Measurements from ENCODE around the gene CYP27A1.
"Not testable (repeated sequence)": the region's sequence is repeated elsewhere in the genome, so short reads cannot be mapped to it uniquely, and the experiment has no call there.

Gene CYP27A1

DNA sequence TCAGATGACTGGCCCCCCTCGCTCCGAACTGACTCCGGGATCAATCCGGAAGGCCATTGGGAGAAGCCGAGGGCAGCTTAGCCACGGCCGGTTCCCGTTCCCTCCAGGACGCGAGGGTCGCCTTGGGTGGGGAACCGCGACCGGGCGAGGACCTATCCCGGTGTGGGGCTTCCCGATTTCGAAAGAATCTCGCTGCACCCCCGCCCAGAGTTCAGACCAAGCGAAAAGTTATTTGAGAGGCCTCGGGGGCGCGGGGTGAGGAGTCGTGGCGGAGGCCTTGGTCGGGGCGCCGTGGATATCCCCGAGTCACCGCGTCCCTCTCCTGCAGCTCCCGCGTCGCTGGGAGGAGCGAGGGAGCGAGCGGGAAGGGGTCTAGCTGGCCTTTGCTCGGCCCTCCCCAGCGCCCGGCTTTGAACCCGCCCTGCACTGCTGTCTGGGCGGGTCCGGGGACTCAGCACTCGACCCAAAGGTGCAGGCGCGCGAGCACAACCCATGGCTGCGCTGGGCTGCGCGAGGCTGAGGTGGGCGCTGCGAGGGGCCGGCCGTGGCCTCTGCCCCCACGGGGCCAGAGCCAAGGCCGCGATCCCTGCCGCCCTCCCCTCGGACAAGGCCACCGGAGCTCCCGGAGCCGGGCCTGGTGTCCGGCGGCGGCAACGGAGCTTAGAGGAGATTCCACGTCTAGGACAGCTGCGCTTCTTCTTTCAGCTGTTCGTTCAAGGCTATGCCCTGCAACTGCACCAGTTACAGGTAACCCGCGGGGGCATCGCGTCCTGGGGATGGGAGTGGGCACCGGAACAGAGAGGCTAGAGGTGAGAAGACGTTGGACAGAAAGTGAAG, at the start of gene CYP27A1:
CYP27A1 (plus strand) TSS at position 457 of the 837 bp plus-strand sequence; CDS start at position 493, 36 bp downstream.
- DNase-seq (ENCODE audit: low read depth in 2 of 2): no peak

DNA sequence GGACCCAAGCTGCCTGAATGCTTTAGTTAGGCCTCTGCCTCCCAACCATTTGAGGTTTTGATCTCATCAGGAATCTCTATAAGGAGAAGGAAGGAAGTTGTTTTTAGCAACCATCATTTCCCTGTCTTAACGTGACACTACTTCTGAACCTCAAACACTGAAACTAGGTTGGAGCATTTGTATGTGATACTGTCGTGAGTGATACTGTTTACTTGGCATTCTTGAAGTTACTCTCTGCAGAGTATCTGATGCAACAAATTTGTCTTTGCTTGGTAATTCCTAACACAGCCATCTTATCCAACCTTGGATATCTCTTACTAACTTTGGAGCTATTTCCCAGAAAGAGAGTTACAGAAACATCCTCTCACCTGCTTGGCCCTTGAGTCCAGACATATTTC, 49.2 kb upstream of the CYP27A1 start:
- DNase-seq (ENCODE audit: low read depth in 2 of 2): no peak

DNA sequence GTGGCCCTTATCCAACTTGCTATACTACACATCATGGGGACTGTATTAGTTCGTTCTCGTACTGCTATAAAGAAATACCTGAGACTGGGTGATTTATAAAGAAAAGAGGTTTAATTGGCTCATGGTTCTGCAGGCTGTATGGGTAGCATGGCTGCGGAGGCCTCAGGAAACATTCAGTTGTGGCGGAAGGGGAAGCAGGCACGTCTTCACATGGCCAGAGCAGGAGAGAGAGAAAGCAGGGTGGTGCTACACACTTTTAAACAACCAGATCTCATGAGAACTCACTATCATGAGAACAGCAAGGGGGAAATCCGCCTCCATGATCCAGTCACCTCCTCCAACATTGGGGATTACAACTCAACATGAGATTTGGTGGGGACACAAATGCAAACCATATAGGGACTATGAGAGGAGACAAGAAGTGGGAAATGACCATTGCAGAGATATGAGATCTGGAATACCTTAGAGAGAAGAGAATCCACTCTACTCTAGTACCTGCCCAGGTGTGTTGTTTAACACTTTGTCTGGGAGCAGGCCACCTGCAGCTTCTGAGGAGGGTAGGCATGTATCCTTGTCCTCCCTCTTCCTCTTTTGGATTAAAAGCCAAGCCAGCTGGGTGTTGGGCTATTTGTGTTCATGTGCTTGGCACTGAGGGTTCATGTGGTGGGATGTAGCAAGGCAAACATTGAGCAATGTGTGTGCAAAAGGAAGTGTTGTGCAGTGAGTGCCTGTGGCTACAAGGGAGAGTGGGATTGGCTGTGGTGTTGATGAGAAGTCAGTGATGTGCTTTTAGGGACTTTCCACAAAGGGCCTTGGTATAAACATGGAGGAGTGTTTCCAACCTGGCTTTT, 48.6 kb upstream of the CYP27A1 start:
- DNase-seq (ENCODE audit: low read depth in 2 of 2): no peak

DNA sequence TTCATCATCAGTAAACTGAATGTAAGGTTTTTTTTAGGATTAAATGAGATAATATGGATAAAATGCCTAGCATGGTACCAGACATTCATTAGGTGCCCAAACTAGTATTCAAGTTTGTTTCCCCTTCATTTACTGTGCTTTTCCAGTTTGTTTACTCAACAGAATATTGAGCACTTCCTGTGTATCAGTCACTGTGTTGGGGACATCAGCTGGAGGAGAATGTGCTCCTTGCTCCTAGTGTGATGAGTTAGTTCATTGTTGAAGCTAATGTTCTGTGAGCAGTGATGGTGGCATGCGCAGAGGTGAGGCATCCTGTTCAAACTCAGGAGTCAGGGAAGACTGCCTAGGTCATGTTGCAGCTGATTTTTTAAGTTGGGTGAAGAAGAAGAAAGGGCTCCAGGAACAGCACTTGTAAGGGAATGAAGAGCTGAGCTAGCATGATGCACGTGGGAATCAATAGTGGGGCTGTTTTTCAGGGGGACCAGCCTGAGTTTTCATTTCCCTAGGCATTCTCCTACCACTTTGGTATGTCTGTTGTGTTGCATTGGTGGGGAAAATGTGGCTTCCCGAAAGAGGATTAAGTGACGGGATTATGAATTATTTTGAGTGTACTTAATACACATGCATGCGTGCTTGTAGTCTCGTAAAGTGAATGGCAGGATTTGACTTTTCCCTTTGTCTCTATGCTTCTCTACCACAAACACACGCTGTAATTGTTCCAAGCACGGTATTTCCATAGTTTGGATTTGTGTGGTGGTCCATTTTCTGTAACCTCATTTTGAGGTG, 47.6 kb upstream of the CYP27A1 start:
- no peak for DNase-seq (ENCODE audit: low read depth in 2 of 2)

DNA sequence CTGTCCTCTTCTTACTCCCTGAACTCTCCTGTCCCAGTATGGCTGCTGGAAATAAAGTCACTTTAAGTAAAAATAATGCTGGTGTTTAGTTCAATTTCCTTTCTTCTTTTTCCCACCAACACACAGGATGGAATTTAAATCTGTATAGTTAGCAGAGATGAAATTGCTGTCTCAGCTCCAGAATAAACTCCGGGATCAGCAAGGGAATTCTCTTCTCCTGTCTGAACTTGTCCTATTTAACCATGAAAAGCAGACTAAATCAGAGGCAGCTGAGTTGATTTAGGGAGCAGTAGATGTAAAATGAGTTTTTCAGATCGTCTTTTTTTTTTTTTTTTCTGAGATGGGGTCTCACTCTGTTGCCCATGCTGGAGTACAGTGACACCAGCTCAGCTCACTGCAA, 45.4 kb upstream of the CYP27A1 start:
- DNase-seq (ENCODE audit: low read depth in 2 of 2): no peak

DNA sequence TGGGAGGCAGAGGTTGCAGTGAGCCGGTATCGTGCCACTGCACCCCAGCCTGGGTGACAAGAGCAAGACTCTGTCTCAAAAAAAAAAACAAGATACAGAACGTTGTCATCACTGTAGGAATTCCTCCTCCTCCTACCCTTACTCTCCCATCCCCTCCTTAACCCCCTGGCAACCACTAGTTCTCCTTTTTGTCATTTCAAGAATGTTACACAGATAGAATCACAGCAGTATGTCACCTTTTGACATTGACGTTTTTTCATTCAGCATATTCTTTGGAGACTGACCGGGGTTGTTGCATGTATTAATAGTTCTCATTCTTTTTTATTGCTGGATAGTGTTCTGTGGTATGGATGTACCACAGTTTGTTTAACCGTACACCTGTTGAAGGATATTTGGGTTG, 38.9 kb upstream of the CYP27A1 start:
- no peak for DNase-seq (ENCODE audit: low read depth in 2 of 2)

DNA sequence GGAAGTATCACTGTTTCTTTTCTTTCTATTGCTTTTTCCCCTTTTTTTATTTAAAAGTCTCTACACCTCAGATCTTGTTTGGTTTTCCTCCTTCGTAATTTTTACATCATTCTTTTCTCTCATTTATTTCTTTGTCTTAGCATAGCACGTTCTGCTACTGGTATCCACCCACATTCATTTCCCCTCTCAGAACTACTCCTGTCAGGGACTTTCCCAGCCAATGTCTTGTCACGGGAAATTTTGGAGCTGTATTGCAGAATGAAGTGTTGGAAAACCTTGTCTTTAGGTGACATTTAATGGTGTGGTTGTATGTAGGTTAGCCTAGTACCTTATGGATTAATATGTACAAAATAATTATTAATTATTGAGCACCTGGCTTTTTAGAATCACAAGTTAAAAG, 37.3 kb upstream of the CYP27A1 start:
- DNase-seq (ENCODE audit: low read depth in 2 of 2): no peak

DNA sequence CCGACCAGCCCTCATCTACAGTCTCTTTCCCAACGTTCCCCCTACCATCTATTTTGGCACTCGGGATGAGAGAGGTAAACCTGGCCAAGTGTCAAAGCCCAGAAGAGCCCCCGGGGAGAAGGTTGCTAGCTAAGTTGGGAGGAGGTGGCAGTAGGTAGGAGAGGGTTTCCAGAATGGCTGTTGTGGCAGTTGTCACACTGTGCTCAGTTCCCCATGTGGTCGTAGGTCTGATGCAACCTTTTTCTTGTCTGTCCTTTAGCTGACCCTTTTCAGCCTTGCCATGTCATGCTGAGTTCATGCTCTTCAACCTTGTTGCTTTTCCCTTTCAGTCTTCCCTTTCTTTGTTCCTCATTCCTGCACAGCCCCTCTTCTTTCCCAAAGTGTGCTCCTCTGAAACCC, 36.8 kb upstream of the CYP27A1 start:
- DNase-seq (ENCODE audit: low read depth in 2 of 2): no peak

DNA sequence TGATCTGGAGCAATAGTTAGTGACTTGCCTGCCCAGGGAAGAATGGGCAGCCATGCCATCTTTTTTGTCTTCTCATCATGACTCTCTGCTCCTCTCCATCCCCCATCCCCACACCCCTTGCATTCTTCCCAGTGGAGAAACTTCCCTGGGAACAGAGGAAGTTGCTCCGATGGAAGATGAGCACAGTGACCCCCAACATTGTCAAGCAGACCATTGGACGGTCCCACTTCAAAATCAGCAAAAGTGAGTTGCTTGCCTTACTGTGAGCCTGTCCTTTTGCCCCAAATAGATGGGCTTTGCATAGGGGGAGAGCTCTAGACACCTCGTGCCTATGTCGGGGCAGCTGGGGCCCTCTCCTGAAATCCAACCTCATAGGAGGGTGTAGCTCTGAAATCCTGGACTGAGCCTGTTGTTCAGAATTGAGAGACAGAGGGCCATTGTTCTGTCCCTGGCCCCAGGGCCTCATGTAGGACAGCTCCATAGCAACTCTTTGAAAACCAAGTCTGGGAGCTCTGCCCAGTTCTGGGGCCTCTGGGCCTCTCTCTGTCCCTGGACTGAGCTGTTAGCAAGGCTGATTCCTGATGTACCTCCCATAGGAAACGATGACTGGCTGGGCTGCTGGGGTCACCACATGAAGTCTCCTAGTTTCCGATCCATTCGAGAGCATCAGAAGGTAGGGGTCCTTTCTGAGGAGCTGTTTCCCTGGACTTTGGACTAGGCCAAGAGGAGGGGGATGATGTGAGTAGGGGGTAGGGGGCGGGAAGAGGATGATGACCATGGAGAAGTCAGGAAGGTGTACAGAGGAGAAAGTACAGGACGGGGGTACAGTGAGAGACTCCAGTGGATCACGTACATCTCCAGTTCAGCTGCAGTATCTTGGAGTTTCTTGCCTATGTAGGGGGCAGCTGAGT, 36.1 kb upstream of the CYP27A1 start:
- no peak for DNase-seq (ENCODE audit: low read depth in 2 of 2)

DNA sequence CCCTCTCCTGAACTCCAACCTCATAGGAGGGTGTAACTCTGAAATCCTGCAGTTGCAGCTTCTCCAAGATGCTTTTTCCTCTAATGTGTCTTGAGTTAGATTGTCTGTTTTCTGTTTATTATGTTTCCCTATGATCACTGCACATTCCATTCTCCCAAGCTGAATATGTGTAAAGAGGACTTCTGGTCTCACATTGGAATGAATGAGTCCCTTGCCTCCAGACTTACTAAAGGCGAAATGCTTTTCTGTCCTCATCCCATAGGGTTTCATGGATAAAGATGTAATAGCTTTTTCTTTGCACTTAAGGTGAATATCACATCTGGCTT, 35.5 kb upstream of the CYP27A1 start:
- DNase-seq (ENCODE audit: low read depth in 2 of 2): no peak

DNA sequence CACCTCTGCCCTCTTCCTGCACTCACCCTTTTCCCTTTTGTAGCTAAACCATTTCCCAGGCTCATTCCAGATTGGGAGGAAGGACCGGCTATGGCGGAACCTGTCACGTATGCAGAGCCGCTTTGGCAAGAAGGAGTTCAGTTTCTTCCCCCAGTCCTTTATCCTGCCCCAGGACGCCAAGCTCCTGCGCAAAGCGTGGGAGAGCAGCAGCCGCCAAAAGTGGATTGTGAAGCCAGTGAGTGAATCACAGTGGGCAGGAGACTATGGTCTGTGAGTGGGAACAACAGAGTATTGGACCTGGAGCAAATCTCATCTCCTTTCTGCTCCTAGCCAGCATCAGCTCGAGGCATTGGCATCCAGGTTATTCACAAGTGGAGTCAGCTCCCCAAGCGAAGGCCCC, 35.0 kb upstream of the CYP27A1 start:
- DNase-seq (ENCODE audit: low read depth in 2 of 2): no peak

DNA sequence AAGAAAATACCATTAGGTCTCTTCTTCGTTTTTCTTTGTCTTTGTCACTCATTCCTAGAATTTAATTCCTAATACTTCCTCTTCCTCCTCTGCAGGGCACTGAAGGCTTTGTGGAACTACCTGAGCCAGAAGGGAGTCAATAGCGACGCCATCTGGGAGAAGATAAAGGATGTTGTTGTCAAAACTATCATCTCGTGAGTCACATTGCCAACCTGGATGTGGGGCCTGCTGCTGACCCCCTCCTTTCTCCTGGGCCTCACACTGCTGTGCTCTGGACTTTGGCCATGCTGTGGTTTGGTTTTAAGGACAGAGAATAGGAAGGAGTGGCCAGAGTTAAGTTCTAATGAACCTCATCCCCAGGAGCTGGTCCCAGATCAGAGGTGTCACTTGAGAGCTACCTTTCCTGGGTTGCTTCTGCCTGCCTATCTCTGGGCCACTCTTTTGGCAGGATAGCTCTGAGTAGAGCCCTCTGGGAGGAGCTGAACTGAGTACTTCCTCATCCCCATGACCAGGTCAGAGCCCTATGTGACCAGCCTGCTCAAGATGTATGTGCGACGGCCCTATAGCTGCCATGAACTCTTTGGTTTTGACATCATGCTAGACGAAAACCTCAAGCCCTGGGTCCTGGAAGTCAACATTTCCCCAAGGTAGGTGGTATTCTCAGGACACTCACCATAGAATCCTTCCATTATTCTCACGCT, 33.1 kb upstream of the CYP27A1 start:
- no peak for DNase-seq (ENCODE audit: low read depth in 2 of 2)

DNA sequence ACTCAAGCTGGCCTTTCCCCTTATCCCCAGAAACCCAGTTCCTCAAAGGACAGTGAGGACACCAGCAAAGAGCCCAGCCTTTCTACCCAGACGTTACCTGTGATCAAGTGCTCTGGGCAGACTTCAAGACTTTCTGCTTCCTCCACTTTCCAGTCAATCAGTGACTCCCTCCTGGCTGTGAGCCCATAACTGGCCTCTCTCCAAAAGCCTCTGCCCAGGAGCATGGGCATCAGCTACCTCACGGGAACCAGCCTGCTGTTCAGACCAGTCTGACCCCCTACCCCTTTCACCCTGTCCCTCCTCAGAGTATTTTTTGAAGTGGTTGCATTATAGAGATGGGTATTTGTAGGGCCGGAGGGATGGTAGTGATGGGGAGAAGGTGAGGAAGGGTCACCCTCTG, 27.7 kb upstream of the CYP27A1 start:
- no peak for DNase-seq (ENCODE audit: low read depth in 2 of 2)

DNA sequence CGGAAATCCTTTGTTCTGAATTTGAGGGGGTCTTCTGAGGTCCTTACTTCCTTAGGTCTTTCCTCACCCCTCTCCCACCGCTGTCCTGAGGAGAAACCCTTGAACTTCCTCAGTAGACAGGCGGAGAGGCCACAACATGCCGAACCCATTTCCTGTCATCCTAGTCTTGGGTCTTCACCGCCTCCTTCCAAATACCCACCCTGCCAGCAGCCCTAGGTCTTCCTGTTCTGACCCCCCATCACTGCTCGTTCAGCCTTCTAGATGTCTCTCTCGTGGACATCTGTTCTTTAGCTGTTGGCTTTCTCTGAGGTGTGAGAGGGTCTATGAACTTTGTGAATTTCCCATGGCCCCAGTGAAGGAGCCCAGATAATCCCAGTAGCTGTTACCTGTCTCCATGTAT, 27.2 kb upstream of the CYP27A1 start:
- DNase-seq (ENCODE audit: low read depth in 2 of 2): no peak

DNA sequence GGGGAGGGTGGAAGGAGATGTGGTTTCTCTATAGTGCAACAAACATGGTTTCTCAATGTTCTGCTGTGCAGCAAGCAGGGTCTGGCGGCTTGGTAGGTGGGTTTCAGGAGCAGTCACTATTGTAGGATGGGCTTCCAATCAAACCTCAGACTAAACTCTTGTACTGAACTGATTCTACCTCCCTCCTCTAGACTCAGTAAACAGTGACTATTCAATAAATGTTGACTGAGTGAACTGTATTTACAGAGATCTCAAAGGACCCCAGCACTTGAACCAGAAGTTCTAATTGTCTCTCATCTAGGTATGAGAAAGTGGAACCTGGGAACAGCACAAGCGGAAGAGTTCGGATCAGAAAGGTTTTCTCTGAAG, 26.8 kb upstream of the CYP27A1 start:
- no peak for DNase-seq (ENCODE audit: low read depth in 2 of 2)

DNA sequence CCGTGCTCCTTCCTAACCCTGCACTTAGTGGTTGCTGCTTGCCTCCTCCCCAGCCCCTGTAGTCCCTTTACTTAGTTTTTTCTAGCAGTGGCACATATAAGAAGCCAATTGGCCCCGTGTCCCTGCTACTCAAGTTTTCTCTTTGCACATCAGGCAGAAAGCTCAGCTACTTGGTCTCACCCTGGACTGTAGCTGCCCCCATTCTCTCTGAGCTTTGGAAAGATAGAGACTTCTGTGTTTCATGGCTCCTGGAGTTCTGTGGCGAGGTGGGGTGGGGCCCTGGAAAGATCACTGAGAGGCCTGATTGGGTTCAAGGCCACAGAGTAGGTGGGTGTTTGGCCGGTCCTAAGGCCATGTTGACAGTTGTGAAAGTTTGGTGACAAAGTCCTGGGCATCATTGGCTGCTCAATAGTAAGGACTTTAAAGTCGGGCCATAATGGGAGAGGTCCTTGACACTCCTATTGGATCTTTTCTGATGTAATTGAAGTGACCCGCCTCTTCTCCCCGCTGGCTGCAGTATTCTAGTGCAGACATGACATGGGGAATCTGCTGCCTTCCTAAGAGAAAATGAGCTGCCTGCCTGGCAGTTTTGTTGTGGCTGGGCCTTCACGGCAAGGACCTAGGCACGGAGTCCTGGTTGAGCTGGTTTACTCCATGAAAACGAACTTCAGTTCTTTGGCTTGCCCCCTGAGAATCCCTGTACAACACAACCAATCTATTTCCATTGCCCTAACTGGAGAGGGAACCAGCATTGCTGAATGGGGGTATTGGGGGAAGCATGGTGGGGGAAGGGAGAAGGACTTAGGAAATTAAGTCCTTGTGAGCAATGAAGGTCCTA, 26.2 kb upstream of the CYP27A1 start:
- no peak for DNase-seq (ENCODE audit: low read depth in 2 of 2)

DNA sequence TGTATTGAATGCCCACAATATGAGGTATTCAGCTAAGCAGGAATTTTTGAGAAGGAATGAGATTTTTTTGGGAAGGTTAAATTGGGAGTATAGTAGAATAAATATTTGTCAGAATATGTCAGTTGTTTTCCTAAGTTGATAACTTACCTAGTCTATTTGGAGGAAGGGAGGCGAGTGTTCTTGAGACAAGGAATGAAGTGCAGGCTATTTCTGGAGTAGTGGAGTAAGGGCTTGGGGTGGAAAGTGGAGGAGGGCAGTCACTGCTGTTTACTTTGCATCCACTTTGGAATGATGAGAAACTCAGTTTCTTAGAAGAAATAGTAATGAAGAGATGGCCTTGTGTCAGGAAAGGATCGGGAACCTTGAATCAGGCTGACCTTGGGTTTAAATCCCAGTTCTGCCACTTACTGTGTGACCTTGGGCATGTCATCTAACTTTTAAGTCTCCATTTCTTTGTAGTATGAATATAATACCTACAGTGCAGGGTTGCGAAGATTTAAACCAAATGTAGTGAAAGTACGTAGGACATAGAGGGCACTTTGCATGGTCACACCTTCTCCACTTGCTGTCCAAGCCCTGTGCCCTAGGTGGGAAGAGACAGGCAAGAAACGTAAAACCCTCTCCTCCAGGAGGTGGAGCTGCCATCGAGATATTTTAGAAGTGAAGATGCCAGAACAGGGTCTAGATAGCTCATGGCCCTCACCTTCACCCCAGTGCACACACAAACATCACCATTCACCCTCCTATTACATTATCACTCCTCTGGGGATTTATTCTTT, 25.2 kb upstream of the CYP27A1 start:
- DNase-seq (ENCODE audit: low read depth in 2 of 2): no peak

DNA sequence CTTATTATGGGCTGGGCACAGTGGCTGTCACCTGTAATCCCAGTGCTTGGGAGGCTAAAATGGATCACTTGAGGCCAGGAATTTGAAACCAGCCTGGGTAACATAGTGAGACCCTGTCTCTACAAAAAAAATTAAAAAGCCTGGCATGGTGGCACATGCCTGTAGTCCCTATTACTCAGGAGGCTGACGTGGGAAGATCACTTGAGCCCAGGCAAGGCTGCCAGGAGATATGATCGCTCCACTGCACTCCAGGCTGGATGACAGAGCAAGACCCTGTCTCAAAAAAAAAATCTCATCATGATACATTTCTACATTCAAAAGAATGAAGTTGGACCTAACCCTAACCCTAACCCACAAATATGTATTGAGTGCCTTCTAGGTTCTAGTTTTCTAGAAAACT, 20.2 kb upstream of the CYP27A1 start:
- DNase-seq (ENCODE audit: low read depth in 2 of 2): no peak

DNA sequence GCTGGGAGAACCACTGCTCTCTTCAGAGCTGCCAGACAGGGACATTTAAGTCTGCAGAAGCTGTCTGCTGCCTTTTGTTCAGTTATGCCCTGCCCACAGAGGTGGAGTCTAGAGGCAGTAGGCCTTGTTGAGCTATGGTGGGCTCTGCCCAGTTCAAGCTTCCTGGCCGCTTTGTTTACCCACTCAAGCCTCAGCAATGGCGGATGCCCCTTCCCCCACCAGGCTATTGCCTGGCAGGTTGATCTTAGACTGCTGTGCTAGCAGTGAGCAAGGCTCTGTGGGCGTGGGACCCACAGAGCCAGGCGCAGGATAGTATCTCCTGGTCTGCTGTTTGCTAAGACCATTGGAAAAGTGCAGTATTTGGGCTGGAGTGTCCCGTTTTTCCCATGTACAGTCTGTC, 9.2 kb upstream of the CYP27A1 start:
- DNase-seq (ENCODE audit: low read depth in 2 of 2): not testable (repeated sequence)
